K562 (cell line): ENCODE results near the gene SLC29A2. TPM values are rescaled to one million over a fixed set of nuclear protein-coding genes. Genes with fewer than 3 reads are reported as not detected.

Experiments
- ATAC-seq: fragments of 200-7000 bp; cut with Tn5 transposase; 3 replicates; pipeline ENCODE4 v1.9.1; 2020; ENCODE audit warnings: moderate library complexity
- BruUV-seq: library from RNA; stranded (reverse); fragments of 400-500 nt; replicated peaks from 2 replicates; lab custom pipeline; 2021; lab: Mats Ljungman, UMichigan
- CTCF ChIA-PET: fragments of 300-600 bp; formaldehyde crosslinking; extraction: SDS; loops from one replicate; lab custom pipeline; 2021; ENCODE audit warnings: low intra/inter-chr PET ratio; lab: Yijun Ruan, JAX
- POLR2A ChIA-PET: fragments of 300-600, 350-650 bp; sonication (Branson Sonifier 250); formaldehyde crosslinking; extraction: SDS; loops from one replicate; lab custom pipeline; 2021; ENCODE audit warnings: antibody characterized with exemption, inconsistent platforms; lab: Yijun Ruan, JAX
- DNase-seq, 4 experiments: peaks; one replicate each; pipeline versions ENCODE4 v3.0.0 to v3.0.0-alpha.2; 2011 to 2018; ENCODE audit warnings: low spot score in 3 of 4, mixed read lengths in 3 of 4; ENCODE audit errors: extremely low read depth in 1 of 4
- FAIRE-seq: peaks from 2 replicates; lab custom pipeline; 2011; peaks lifted over from hg19 to GRCh38; lab: Jason Lieb, UNC
- H2AFZ ChIP-seq: 2 replicates; pipeline ENCODE4 v1.6.0; 2011; ENCODE audit warnings: low read depth, low read length, control low read depth, inconsistent platforms
- H3K27ac ChIP-seq: fragments of 200-600 bp; 3 replicates; pipeline ENCODE4 v1.8.0; 2011; ENCODE audit warnings: low read depth, mild to moderate bottlenecking, control low read depth, inconsistent platforms, low read length, moderate library complexity, mixed read lengths; ENCODE audit errors: extremely low read depth
- H3K27me3 ChIP-seq, 2 experiments: fragments of 300-600 bp in 1 of 2; 2 replicates in 1 of 2; 3 replicates in 1 of 2; pipeline versions ENCODE4 v1.6.0 to v1.8.0; 2011; ENCODE audit warnings: inconsistent platforms in 2 of 2, low read length in 2 of 2, mild to moderate bottlenecking in 1 of 2, mixed read lengths in 1 of 2, moderate library complexity in 1 of 2; ENCODE audit not compliant: control insufficient read depth in 2 of 2, insufficient read depth in 2 of 2
- H3K36me3 ChIP-seq: fragments of 300-600 bp; 3 replicates; pipeline ENCODE4 v1.8.0; 2011; ENCODE audit warnings: mild to moderate bottlenecking, low read length, inconsistent platforms; ENCODE audit not compliant: control insufficient read depth, insufficient read depth
- H3K4me1 ChIP-seq, 2 experiments: fragments of 200-600 bp in 1 of 2; replicated peaks in 1 of 2; 2 replicates in 1 of 2; 3 replicates in 1 of 2; pipeline versions ENCODE4 v1.5.1 to v1.8.0; 2011; ENCODE audit warnings: inconsistent platforms in 2 of 2, low read length in 2 of 2, mild to moderate bottlenecking in 1 of 2, mixed read lengths in 1 of 2, moderate library complexity in 1 of 2; ENCODE audit not compliant: control insufficient read depth in 2 of 2, insufficient read depth in 2 of 2
- H3K4me2 ChIP-seq: 2 replicates; pipeline ENCODE4 v1.6.1; 2011; ENCODE audit warnings: low read length, control low read depth, inconsistent platforms, mixed read lengths; ENCODE audit not compliant: insufficient read depth
- H3K4me3 ChIP-seq: fragments of 200-600 bp; sonication (generic), shearing (Covaris generic); 2 replicates; pipeline ENCODE4 v1.5.1; 2016; ENCODE audit warnings: control low read depth, inconsistent platforms
- H3K79me2 ChIP-seq: fragments of 200-600 bp; 3 replicates; pipeline ENCODE4 v1.8.0; 2011; ENCODE audit warnings: low read length, inconsistent platforms; ENCODE audit not compliant: control insufficient read depth, insufficient read depth
- H3K9ac ChIP-seq, 2 experiments: 2 replicates each; pipeline versions ENCODE4 v1.6.0 to v1.6.1; 2011; ENCODE audit warnings: low read depth in 2 of 2, low read length in 2 of 2, control low read depth in 1 of 2, inconsistent platforms in 1 of 2, mild to moderate bottlenecking in 1 of 2, mixed read lengths in 1 of 2; ENCODE audit not compliant: insufficient read depth in 1 of 2
- H3K9me1 ChIP-seq: one replicate; pipeline ENCODE4 v1.6.0; 2011; ENCODE audit warnings: inconsistent platforms, mild to moderate bottlenecking, low read length, moderate library complexity; ENCODE audit not compliant: control insufficient read depth, insufficient read depth
- H3K9me3 ChIP-seq: replicated peaks from 2 replicates; pipeline ENCODE4 v1.5.1; 2011; ENCODE audit warnings: low read depth, low read length, inconsistent platforms; ENCODE audit not compliant: control insufficient read depth, insufficient read depth
- H4K20me1 ChIP-seq: replicated peaks from 2 replicates; pipeline ENCODE4 v1.6.1; 2011; ENCODE audit warnings: low read length, inconsistent platforms, mixed read lengths; ENCODE audit not compliant: control insufficient read depth, insufficient read depth
- ARNT ChIP-seq, 2 experiments: fragments of 450-650 bp; IDR thresholded peaks; 2 replicates each; pipeline ENCODE4 v1.6.1; 2016; ENCODE audit warnings: mild to moderate bottlenecking in 1 of 2
- BMI1 ChIP-seq: fragments of 150-350 bp; IDR thresholded peaks from 2 replicates; pipeline ENCODE4 v1.6.1; 2014; ENCODE audit warnings: low read length
- DPF2 ChIP-seq: fragments of 450-650 bp; IDR thresholded peaks from 2 replicates; pipeline ENCODE4 v1.6.1; 2016
- ELK3 ChIP-seq: fragments of 450-650 bp; formaldehyde crosslinking; IDR thresholded peaks from 2 replicates; pipeline ENCODE4 v1.4.0; 2020; ENCODE audit warnings: mild to moderate bottlenecking
- ETS2 ChIP-seq: IDR thresholded peaks from 2 replicates; pipeline ENCODE4 v1.6.1; 2016; ENCODE audit warnings: borderline replicate concordance, missing genetic modification characterization, mild to moderate bottlenecking, moderate library complexity, missing compliant biosample characterization; ENCODE audit not compliant: poor library complexity, severe bottlenecking
- FOXA1 ChIP-seq: fragments of 450-650 bp; IDR thresholded peaks from 2 replicates; pipeline ENCODE4 v1.6.1; 2016; ENCODE audit warnings: mild to moderate bottlenecking, borderline replicate concordance
- MTA3 ChIP-seq: fragments of 450-650 bp; formaldehyde crosslinking; IDR thresholded peaks from 2 replicates; pipeline ENCODE4 v1.6.1; 2017; ENCODE audit warnings: mild to moderate bottlenecking, borderline replicate concordance
- RBM25 ChIP-seq: fragments of 200-400 bp; formaldehyde crosslinking; IDR thresholded peaks from 2 replicates; pipeline ENCODE4 v1.6.1; 2018; ENCODE audit warnings: low read length, low read depth, moderate library complexity; ENCODE audit not compliant: severe bottlenecking
- RNF219 ChIP-seq: fragments of 250-450 bp; sonication (Bioruptor Pico); IDR thresholded peaks from 2 replicates; pipeline ENCODE4 v1.5.0; 2022; ENCODE audit warnings: mild to moderate bottlenecking
- UBTF ChIP-seq, 2 experiments: IDR thresholded peaks; 2 replicates each; pipeline ENCODE4 v1.6.1; 2012; ENCODE audit warnings: improper control_type of control experiment in 2 of 2, low read depth in 2 of 2, low read length in 2 of 2, borderline replicate concordance in 1 of 2
- ZBTB49 ChIP-seq: sonication (generic); formaldehyde crosslinking; IDR thresholded peaks from 2 replicates; pipeline ENCODE4 v1.8.0; 2022; ENCODE audit warnings: missing genetic modification reagents, mild to moderate bottlenecking, borderline replicate concordance
- ZNF140 ChIP-seq: fragments of 250-450 bp; sonication (Bioruptor Pico); IDR thresholded peaks from 2 replicates; pipeline ENCODE4 v1.8.0; 2021; ENCODE audit warnings: moderate library complexity, mild to moderate bottlenecking, inconsistent platforms
- ZSCAN32 ChIP-seq: fragments of 450-650 bp; formaldehyde crosslinking; IDR thresholded peaks from 2 replicates; pipeline ENCODE4 v1.4.0; 2020; ENCODE audit warnings: mild to moderate bottlenecking, moderate library complexity
- WGBS: fragments of 100-300 bp; shearing (Covaris generic); methylation state at CpG from one replicate; pipeline ENCODE4 v1.1.6; 2016; ENCODE audit warnings: low coverage, mixed read lengths; ENCODE audit not compliant: insufficient coverage; ENCODE audit errors: missing lambda C conversion rate; 5-methylcytosine and 5-hydroxymethylcytosine counted together
- in situ Hi-C: fragments of 300-500 bp; cut with MboI; formaldehyde crosslinking; loops from 4 replicates; pipeline ENCODE4 v1.15.0; 2018; ENCODE audit warnings: inconsistent platforms, mixed read lengths
- intact Hi-C: fragments of 100-400 bp; cut with micrococcal nuclease; formaldehyde crosslinking; loops from 2 replicates; pipeline ENCODE4 v1.14.2; 2022
- polyA plus RNA-seq, 8 experiments: library from polyadenylated mRNA; depleted of rRNA in 4 of 8; stranded (reverse) in 5 of 8; unstranded in 3 of 8; fragments of >200 nt; fragmentation: Nextera tagmentation in 2 of 8; fragmentation: Illumina TruSeq in 1 of 8; extraction: Ambion mirVana in 2 of 8; extraction: Trizol in 1 of 8; gene quantifications; 2 replicates each; pipeline versions ENCODE4 v1.2.1 to v1.2.3, GENCODE V29; 2011 to 2014; ENCODE audit warnings: inconsistent platforms in 1 of 8, missing spikeins in 1 of 8
- total RNA-seq, 7 experiments: library from RNA; depleted of rRNA in 6 of 7; stranded (reverse); fragments of >200 nt in 6 of 7; fragmentation: Illumina TruSeq in 2 of 7; extraction: Trizol in 2 of 7; gene quantifications; 2 replicates each; pipeline versions ENCODE4 v1.2.1 to v1.2.3, GENCODE V29; 2011 to 2021; ENCODE audit warnings: low replicate concordance in 1 of 7

SLC29A2 gene
- total and polyA plus RNA-seq, 9 of the 15 experiments (the other 6 are each of a cell fraction or from before 2014, with no cell fraction given), result 2.4 to 48.6 (median 14.2) TPM

GRCh38 chr11:66339686-66340483 is 31.7 kb downstream of the SLC29A2 start:
- Histone ChIP-seq H3K27ac (no peak overlapping the region), H3K4me2 (no peak overlapping the region), H2AFZ (no peak overlapping the region), H3K9me3 (no peaks in the 10 kb centered on the region), H3K4me3 (no peak overlapping the region), H3K9me1 (no peaks in the 10 kb centered on the region), H3K79me2 (peaks cover 18% of the 10 kb centered on the region), H3K9ac (no peak overlapping the region), H3K27me3 (no peaks in the 10 kb centered on the region), H4K20me1 (peaks cover 3% of the 10 kb centered on the region; the same call in 1 of the 2 replicates), H3K36me3 (peaks cover 61% of the 10 kb centered on the region; the same call in 2 of the 3 replicates), H3K4me1 (peaks cover 19 to 33% of the 10 kb centered on the region in 2 experiments)
- POLR2A ChIA-PET, result interaction anchor here (0.6 to 1.0 kb wide), 5 partner anchors 9 to 991 kb away, joined by 3 to 6 read pairs (median 3); partner anchors contain the start of gene YIF1A
- ATAC-seq (no peak), DNase-seq (no peak), FAIRE-seq (no peak)
- BruUV-seq, result no TSS peak
- intact Hi-C loops (no loop called here), in situ Hi-C loops (no loop called here)
- WGBS, result 74% methylated on average over 14 of the region's 14 CpGs
- CTCF ChIA-PET, result no interaction called here
- TF ChIP-seq UBTF (IDR thresholded peaks at IDR 0.05; ENCODE audit: borderline replicate concordance in 1 of 2, low read depth in 2 of 2, low read length in 2 of 2) (no peak), BMI1 (no peak), ETS2 (tag) (no peak), RNF219 (CRISPR knock-in tag) (no peak), ELK3 (CRISPR knock-in tag) (no peak), ZBTB49 (no peak), ZNF140 (CRISPR knock-in tag) (no peak), DPF2 (no peak), ARNT (IDR thresholded peaks at IDR 0.05) (no peak), RBM25 (no peak), ZSCAN32 (CRISPR knock-in tag) (no peak), MTA3 (no peak), FOXA1 (no peak)
